ENCODE measurements around the gene BMP2K. TPM values are rescaled to one million over a fixed set of nuclear protein-coding genes. Genes with fewer than 3 reads are reported as not detected.

The BMP2K gene
- total RNA-seq, 2 experiments from 2014 or later, result 4.6 to 5.6 TPM

DNA sequence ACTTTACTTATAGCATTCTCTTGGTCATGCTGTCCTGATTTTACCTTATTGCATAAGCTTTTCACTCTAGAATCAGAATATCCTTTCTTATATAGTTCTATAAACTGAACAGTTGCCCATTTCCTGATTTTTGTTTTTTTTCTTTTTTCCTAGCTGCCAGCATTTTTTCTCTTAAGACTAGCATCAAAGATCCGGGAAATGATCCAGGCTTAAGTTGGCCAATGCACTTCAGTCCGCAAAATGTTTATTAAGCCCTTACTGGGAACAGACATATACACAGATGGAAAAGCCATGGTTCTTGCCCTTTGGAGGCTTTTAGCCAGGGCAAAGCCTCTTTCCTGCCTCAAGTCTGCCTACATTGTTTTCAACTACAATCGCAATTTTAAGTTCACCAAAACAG, 10.1 kb upstream of the BMP2K start:
- ATAC-seq (ENCODE audit: poor library complexity) (no peak), DNase-seq (no peak)
- H3K27ac ChIP-seq (ENCODE audit: low read depth in 1 of 2, low read length in 2 of 2), result no peak overlapping the region
- H3K4me1 ChIP-seq (ENCODE audit: insufficient read depth, low read length), result no peaks in the 10 kb centered on the region
- H3K4me1 Mint-ChIP-seq (ENCODE audit: low read depth), result no peaks in the 10 kb centered on the region
- no peak overlapping the region for H3K27ac Mint-ChIP-seq
- H3K9me3 ChIP-seq (ENCODE audit: control insufficient read depth in 1 of 2, insufficient read depth in 1 of 2, low read length in 2 of 2), result no peaks in the 10 kb centered on the region
- CTCF ChIA-PET, result no interaction called here
- no peak overlapping the region for H3K4me3 Mint-ChIP-seq
- intact Hi-C loops (cut with DNase I, micrococcal nuclease), result no loop called here
- no peaks in the 10 kb centered on the region for H3K9me3 Mint-ChIP-seq
- no peaks in the 10 kb centered on the region for H3K27me3 Mint-ChIP-seq
- H3K36me3 Mint-ChIP-seq (ENCODE audit: low read depth), result no peaks in the 10 kb centered on the region
- TF ChIP-seq, protein P1, sequence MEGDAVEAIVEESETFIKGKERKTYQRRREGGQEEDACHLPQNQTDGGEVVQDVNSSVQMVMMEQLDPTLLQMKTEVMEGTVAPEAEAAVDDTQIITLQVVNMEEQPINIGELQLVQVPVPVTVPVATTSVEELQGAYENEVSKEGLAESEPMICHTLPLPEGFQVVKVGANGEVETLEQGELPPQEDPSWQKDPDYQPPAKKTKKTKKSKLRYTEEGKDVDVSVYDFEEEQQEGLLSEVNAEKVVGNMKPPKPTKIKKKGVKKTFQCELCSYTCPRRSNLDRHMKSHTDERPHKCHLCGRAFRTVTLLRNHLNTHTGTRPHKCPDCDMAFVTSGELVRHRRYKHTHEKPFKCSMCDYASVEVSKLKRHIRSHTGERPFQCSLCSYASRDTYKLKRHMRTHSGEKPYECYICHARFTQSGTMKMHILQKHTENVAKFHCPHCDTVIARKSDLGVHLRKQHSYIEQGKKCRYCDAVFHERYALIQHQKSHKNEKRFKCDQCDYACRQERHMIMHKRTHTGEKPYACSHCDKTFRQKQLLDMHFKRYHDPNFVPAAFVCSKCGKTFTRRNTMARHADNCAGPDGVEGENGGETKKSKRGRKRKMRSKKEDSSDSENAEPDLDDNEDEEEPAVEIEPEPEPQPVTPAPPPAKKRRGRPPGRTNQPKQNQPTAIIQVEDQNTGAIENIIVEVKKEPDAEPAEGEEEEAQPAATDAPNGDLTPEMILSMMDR (IDR thresholded peaks at IDR 0.05), result no peak
- no peak overlapping the region for H3K4me3 ChIP-seq (ENCODE audit: low read length)
- POLR2A ChIA-PET, result no interaction called here
- no peaks in the 10 kb centered on the region for H3K27me3 ChIP-seq (ENCODE audit: control insufficient read depth in 1 of 2, insufficient read depth in 2 of 2, low read length in 2 of 2)
- no peaks in the 10 kb centered on the region for H3K36me3 ChIP-seq (ENCODE audit: insufficient read depth, low read length)

DNA sequence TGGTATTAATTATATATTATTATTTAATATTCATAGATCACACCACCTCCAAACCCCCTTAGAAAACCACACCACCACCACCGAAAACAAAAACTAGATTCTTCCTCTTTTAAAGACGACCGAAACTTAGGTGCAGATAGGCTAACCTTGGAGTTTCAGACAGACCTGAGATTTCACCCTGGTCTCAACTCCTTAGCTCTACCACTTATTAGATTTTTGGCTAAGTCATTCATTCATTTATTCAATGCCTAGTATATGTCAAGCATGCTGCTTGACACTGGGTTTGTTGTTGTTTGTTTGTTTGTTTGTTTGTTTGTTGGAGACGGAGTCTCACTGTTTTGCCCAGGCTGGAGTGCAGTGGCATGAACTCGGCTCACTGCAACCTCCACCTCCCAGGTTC, 9.5 kb upstream of the BMP2K start:
- Histone ChIP-seq H3K27me3 (ENCODE audit: control insufficient read depth in 1 of 2, insufficient read depth in 2 of 2, low read length in 2 of 2) (no peaks in the 10 kb centered on the region), H3K27ac (ENCODE audit: low read depth in 1 of 2, low read length in 2 of 2) (no peak overlapping the region), H3K4me3 (ENCODE audit: low read length) (no peak overlapping the region), H3K4me1 (ENCODE audit: insufficient read depth, low read length) (no peaks in the 10 kb centered on the region), H3K36me3 (ENCODE audit: insufficient read depth, low read length) (no peaks in the 10 kb centered on the region), H3K9me3 (ENCODE audit: control insufficient read depth in 1 of 2, insufficient read depth in 1 of 2, low read length in 2 of 2) (no peaks in the 10 kb centered on the region)
- DNase-seq (no peak), ATAC-seq (ENCODE audit: poor library complexity) (no peak)
- Mint-ChIP-seq H3K4me1 (ENCODE audit: low read depth) (no peaks in the 10 kb centered on the region), H3K27me3 (no peaks in the 10 kb centered on the region), H3K36me3 (ENCODE audit: low read depth) (no peaks in the 10 kb centered on the region), H3K27ac (no peak overlapping the region), H3K9me3 (no peaks in the 10 kb centered on the region), H3K4me3 (no peak overlapping the region)
- CTCF ChIA-PET, result no interaction called here
- intact Hi-C loops (cut with DNase I, micrococcal nuclease), result no loop called here
- POLR2A ChIA-PET, result no interaction called here
- TF ChIP-seq, protein P1 (IDR thresholded peaks at IDR 0.05), result no peak

DNA sequence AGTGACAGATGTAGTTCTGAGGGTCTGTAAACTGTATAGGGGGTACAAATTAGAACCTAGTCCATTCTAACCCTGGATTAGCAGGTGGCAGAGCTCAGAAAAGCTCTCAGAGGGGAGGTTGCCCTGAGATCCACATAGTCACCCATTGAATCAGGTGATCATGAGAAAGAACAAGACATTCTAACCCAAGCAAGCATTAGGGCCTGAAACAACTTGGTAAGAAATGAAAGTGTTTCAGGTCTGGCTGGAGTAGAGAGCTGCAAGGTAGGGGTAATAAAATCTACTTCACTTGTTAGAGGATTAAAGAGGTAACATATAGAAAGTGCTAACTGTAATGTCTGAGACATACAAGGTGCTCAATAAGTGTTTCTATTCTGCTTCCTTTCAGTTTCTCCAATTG, 8.8 kb upstream of the BMP2K start:
- ChIA-PET POLR2A (interaction anchor here (0.6 to 0.8 kb wide), 2 partner anchors 9 to 15 kb away, joined by 3 read pairs; partner anchors contain the start of gene BMP2K), CTCF (no interaction called here)
- no peaks in the 10 kb centered on the region for H3K9me3 ChIP-seq (ENCODE audit: control insufficient read depth in 1 of 2, insufficient read depth in 1 of 2, low read length in 2 of 2)
- H3K4me3 ChIP-seq (ENCODE audit: low read length), result no peak overlapping the region
- intact Hi-C loops (cut with DNase I, micrococcal nuclease), result no loop called here
- no peak overlapping the region for H3K27ac ChIP-seq (ENCODE audit: low read depth in 1 of 2, low read length in 2 of 2)
- H3K27me3 ChIP-seq (ENCODE audit: control insufficient read depth in 1 of 2, insufficient read depth in 2 of 2, low read length in 2 of 2), result no peaks in the 10 kb centered on the region
- Mint-ChIP-seq H3K4me3 (no peak overlapping the region), H3K27me3 (no peaks in the 10 kb centered on the region), H3K27ac (no peak overlapping the region), H3K36me3 (ENCODE audit: low read depth) (no peaks in the 10 kb centered on the region), H3K9me3 (no peaks in the 10 kb centered on the region), H3K4me1 (ENCODE audit: low read depth) (no peaks in the 10 kb centered on the region)
- ATAC-seq (ENCODE audit: poor library complexity), result no peak
- H3K4me1 ChIP-seq (ENCODE audit: insufficient read depth, low read length), result no peaks in the 10 kb centered on the region
- TF ChIP-seq, protein P1 (IDR thresholded peaks at IDR 0.05), result no peak
- no peak for DNase-seq
- H3K36me3 ChIP-seq (ENCODE audit: insufficient read depth, low read length), result no peaks in the 10 kb centered on the region
